KOPT-K1 (cell line): Measurements from ENCODE around the gene ZIC5.
A peak's percentile ranks its signal among the peaks of the same experiment; 100 is the strongest.

Source experiments
- H3K27ac ChIP-seq: fragments of 200-600 bp; sonication (generic); 2 replicates; pipeline ENCODE4 v1.5.1; 2016; ENCODE audit warnings: antibody characterized with exemption, mild to moderate bottlenecking, low read depth, low read length; ENCODE audit not compliant: poor library complexity, severe bottlenecking
- H3K36me3 ChIP-seq: fragments of 200-600 bp; sonication (generic); 2 replicates; pipeline ENCODE4 v1.5.1; 2017; ENCODE audit warnings: antibody characterized with exemption, mild to moderate bottlenecking, low read length, moderate library complexity; ENCODE audit not compliant: insufficient read depth
- H3K9me3 ChIP-seq: fragments of 200-600 bp; sonication (generic); 2 replicates; pipeline ENCODE4 v1.5.1; 2017; ENCODE audit warnings: antibody characterized with exemption, low read length, mild to moderate bottlenecking; ENCODE audit not compliant: insufficient read depth, poor library complexity, severe bottlenecking

Gene ZIC5

GRCh38 chr13:99981735-99982035 is 10.1 kb upstream of the ZIC5 start, which contains the start of gene ZIC2:
Gene ZIC2, plus strand, starts transcription at chr13:99981784. Its CDS starts 281 bp downstream, at chr13:99982065.
- Histone ChIP-seq H3K36me3 (no peaks in the 10 kb centered on the region), H3K27ac (peak within 1 kb of the TSS; percentile 67)

GRCh38 chr13:99980824-99981734 is 9.5 kb upstream of the ZIC5 start:
- Histone ChIP-seq H3K9me3 (peaks cover 11% of the 10 kb centered on the region), H3K27ac (peak overlapping the region; percentile 67), H3K36me3 (no peaks in the 10 kb centered on the region)

More at GRCh38 chr13:99981735-99982035, 10.1 kb upstream of the ZIC5 start, which contains the start of gene ZIC2:
- peaks cover 11% of the 10 kb centered on the region for H3K9me3 ChIP-seq

- H3K9me3 ChIP-seq = peaks cover 11% of the 10 kb centered on the region
- H3K27ac ChIP-seq = peak overlapping the region; percentile 13
- H3K36me3 ChIP-seq = no peaks in the 10 kb centered on the region
Measured at GRCh38 chr13:99980201-99980823, 8.7 kb upstream of the ZIC5 start.

- Histone ChIP-seq H3K9me3 (peaks cover 11% of the 10 kb centered on the region), H3K36me3 (no peaks in the 10 kb centered on the region), H3K27ac (no peak overlapping the region)
Measured at GRCh38 chr13:99979453-99980200, 8.1 kb upstream of the ZIC5 start.

- peaks cover 11% of the 10 kb centered on the region for H3K9me3 ChIP-seq
- H3K27ac ChIP-seq = no peak overlapping the region
Measured at GRCh38 chr13:99978799-99979452, 7.4 kb upstream of the ZIC5 start.

GRCh38 chr13:99977912-99978798 is 6.6 kb upstream of the ZIC5 start:
- no peak overlapping the region for H3K27ac ChIP-seq

More at GRCh38 chr13:99978799-99979452, 7.4 kb upstream of the ZIC5 start:
- no peaks in the 10 kb centered on the region for H3K36me3 ChIP-seq

GRCh38 chr13:99977334-99977911 is 5.9 kb upstream of the ZIC5 start:
- Histone ChIP-seq H3K36me3 (no peaks in the 10 kb centered on the region), H3K27ac (no peak overlapping the region), H3K9me3 (peaks cover 2% of the 10 kb centered on the region)

More at GRCh38 chr13:99977912-99978798, 6.6 kb upstream of the ZIC5 start:
- Histone ChIP-seq H3K36me3 (no peaks in the 10 kb centered on the region), H3K9me3 (peaks cover 9% of the 10 kb centered on the region)

GRCh38 chr13:99976575-99976974 is 5.0 kb upstream of the ZIC5 start:
- H3K36me3 ChIP-seq = no peaks in the 10 kb centered on the region
- H3K27ac ChIP-seq = no peak overlapping the region

GRCh38 chr13:99975626-99976025 is 4.1 kb upstream of the ZIC5 start:
- Histone ChIP-seq H3K9me3 (peaks cover 14% of the 10 kb centered on the region), H3K36me3 (no peaks in the 10 kb centered on the region), H3K27ac (no peak overlapping the region)

More at GRCh38 chr13:99976575-99976974, 5.0 kb upstream of the ZIC5 start:
- H3K9me3 ChIP-seq = peaks cover 9% of the 10 kb centered on the region

- Histone ChIP-seq H3K36me3 (no peaks in the 10 kb centered on the region), H3K27ac (no peak overlapping the region), H3K9me3 (peaks cover 14% of the 10 kb centered on the region)
Measured at GRCh38 chr13:99974939-99975561, 3.5 kb upstream of the ZIC5 start.

- H3K36me3 ChIP-seq = no peaks in the 10 kb centered on the region
- H3K27ac ChIP-seq = no peak overlapping the region
- H3K9me3 ChIP-seq = peaks cover 15% of the 10 kb centered on the region
Measured at GRCh38 chr13:99974296-99974938, 2.9 kb upstream of the ZIC5 start.

GRCh38 chr13:99973808-99974185 is 2.2 kb upstream of the ZIC5 start:
- H3K27ac ChIP-seq = no peak overlapping the region

More at GRCh38 chr13:99973808-99974185, 2.2 kb upstream of the ZIC5 start:
- Histone ChIP-seq H3K9me3 (peaks cover 21% of the 10 kb centered on the region), H3K36me3 (no peaks in the 10 kb centered on the region)
